Right lung (tissue), 5 donors: Measurements from ENCODE around the gene MEIS2. TPM values are rescaled to one million over a fixed set of nuclear protein-coding genes. Genes with fewer than 3 reads are reported as not detected.

Source experiments
- DNase-seq, 2 donors: peaks; one replicate each; pipeline ENCODE4 v3.0.0-alpha.2; 2013
- polyA plus RNA-seq, 5 donors: library from polyadenylated mRNA; unstranded; fragments of 120-200 nt; gene quantifications; one replicate each; pipeline versions ENCODE4 v1.2.1 to v1.2.3, GENCODE V29; 2013; ENCODE audit warnings: inconsistent platforms in 1 of 5, low replicate concordance in 1 of 5; ENCODE audit not compliant: insufficient read length in 5 of 5, insufficient read depth in 1 of 5

Gene MEIS2
- polyA plus RNA-seq, 5 donors, result 28.9 to 41.6 (median 36.1) TPM

- DNase-seq, result no peak
Measured at GRCh38 chr15:37115538-37115937, 15.2 kb upstream of the MEIS2 start.

- no peak for DNase-seq
Measured at GRCh38 chr15:37112971-37113670, 12.8 kb upstream of the MEIS2 start.

GRCh38 chr15:37112171-37112570 lies 11.8 kb upstream of the MEIS2 start:
- no peak for DNase-seq

DNA sequence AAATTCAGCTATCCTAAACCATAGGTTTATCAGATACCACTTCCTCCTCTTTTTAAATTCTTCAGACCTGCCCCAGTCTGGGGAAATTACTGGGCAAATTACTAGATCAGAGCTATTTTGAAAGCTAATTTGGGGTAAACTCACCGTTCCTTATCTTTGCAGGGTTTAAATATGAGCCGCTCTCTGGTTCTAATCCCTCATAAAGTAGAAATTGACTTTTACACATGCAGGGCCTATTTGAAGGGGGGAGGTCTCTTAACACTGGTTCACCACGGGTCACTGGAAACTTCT lies 11.0 kb upstream of the MEIS2 start:
- DNase-seq, result no peak

- no peak for DNase-seq
Measured at GRCh38 chr15:37109872-37110572, 9.7 kb upstream of the MEIS2 start.

GRCh38 chr15:37109168-37109871 lies 9.0 kb upstream of the MEIS2 start:
- no peak for DNase-seq

- no peak for DNase-seq
Measured at GRCh38 chr15:37108381-37109167, 8.2 kb upstream of the MEIS2 start.

- no peak for DNase-seq
Measured at GRCh38 chr15:37107744-37108380, 7.5 kb upstream of the MEIS2 start.

- no peak for DNase-seq
Measured at GRCh38 chr15:37107071-37107743, 6.9 kb upstream of the MEIS2 start.

- peak in 1 of 2 donors; percentile 65 for DNase-seq
Measured at GRCh38 chr15:37106490-37107001, 6.2 kb upstream of the MEIS2 start.

DNA sequence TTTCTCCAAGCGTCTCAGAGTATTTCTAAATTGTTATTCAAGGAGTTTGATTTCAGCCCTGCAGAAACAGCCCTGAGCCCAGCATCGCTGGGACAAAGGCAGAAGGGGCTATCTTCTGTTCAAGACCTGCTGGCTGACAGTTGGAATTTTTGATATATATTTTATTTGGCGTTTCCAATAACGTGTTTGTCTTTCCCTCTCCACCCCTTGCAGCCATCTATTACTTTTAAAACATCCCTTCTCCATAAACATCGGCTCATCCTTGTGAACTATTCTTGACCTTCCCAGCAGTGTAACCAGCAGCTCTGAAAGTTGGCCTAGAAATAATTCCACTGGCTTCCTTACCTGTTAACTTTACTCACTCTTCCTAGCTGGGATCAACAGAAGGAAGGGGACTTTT lies 5.5 kb upstream of the MEIS2 start:
- DNase-seq, result no peak

DNA sequence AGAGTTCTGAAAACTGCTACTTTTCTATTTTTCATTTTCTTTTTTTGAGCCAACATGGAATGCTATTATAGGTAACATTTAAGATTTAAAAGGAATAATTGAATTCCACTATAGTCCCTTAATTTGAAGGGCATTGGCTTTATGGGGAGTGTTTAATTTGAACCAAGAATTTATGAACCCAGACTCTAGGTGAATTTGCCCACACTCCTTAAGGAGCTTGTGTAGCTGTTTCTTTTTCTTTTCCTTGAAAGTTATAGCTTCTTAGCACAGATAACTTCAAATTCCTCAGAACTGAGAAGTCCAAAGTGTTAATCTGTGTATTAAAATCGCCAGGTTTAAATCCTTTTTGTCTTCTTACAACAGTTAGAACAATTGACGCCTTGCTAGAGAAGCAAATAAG lies 4.7 kb upstream of the MEIS2 start:
- no peak for DNase-seq

DNA sequence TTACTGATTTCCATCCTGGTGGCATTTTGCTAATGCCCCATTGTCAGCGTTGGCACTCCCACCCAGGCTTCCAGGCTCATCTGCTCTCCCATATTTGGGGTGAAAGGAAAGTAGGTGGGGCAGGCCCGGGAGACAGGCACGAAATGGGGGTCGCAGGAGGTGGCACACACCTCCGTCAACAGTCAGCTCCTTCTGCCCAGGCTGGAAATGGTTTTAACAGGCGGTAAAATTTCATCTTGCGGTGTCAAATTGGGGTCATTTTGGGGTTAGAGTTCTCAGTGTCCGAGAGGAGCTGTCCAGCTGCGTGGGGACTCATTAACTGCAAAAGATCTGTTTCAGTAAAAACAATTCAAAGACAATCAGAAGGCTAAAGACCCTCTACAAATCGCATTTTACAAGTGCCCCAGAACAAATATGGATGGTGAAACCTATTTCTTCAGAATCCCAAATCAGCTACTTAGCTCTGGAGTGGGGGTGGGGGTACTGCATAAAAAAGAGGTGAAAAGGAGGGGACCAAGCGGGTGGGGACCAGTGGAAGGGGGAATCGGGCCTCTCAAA lies 4.2 kb upstream of the MEIS2 start:
- no peak for DNase-seq

- no peak for DNase-seq
Measured at GRCh38 chr15:37103475-37104423, 3.4 kb upstream of the MEIS2 start.

- no peak for DNase-seq
Measured at GRCh38 chr15:37103163-37103435, 2.8 kb upstream of the MEIS2 start.

GRCh38 chr15:37102305-37103162 lies 2.2 kb upstream of the MEIS2 start:
- DNase-seq, result no peak

DNA sequence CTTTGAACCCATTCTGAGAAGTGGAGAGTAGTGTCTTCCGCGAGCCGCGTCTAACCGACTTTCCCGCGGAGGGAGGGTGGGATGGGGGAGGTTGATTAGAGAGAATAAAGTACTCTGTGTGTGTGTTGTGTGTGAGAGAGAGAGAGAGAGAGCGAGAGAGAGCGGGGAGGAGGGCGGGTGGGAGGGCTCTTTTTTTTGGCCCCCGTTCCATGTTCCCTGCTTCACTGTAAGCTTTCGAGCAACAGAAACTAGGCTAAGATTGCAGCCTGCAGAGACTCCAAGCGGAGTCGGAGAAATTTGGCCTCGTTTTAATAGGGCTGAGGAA lies 1.6 kb upstream of the MEIS2 start:
- peak in 1 of 2 donors; percentile 59 for DNase-seq

DNA sequence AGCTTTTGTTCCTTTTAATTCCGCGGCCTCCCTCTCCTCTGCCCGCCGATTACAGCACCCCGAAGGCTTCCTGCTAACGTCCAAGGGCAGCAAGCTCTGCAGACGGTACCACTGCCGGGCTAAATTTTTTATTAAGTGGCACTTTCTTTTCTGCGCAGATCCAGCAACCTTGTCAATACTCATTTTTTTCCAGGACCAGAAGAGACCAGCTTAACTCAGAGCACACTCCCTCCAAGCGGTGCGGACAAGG lies 542 bp upstream of the MEIS2 start:
- DNase-seq, result no peak
